Immature natural killer cell (primary cell): ENCODE measurements around the gene SPATA31A6. TPM values are rescaled to one million over a fixed set of nuclear protein-coding genes. Genes with fewer than 3 reads are reported as not detected.
"Not testable (repeated sequence)": the region's sequence is repeated elsewhere in the genome, so short reads cannot be mapped to it uniquely, and the experiment has no call there.

ENCODE experiments used
- DNase-seq, 3 donors: peaks; one replicate each; pipeline ENCODE4 v3.0.0; 2022; ENCODE audit warnings: mixed read lengths in 1 of 3
- H3K27ac Mint-ChIP-seq, 6 donors: one replicate each; pipeline ENCODE4 v1.8.0; 2020; ENCODE audit warnings: mixed read lengths in 6 of 6, mild to moderate bottlenecking in 5 of 6, inconsistent platforms in 4 of 6, moderate library complexity in 3 of 6
- H3K27me3 Mint-ChIP-seq, 3 donors: one replicate each; pipeline ENCODE4 v1.8.0; 2020 to 2021; ENCODE audit warnings: low read depth in 3 of 3, mild to moderate bottlenecking in 3 of 3, mixed read lengths in 3 of 3, moderate library complexity in 3 of 3, inconsistent platforms in 1 of 3
- H3K36me3 Mint-ChIP-seq, 3 donors: one replicate each; pipeline ENCODE4 v1.8.0; 2020; ENCODE audit warnings: mixed read lengths in 3 of 3, inconsistent platforms in 2 of 3, mild to moderate bottlenecking in 2 of 3
- H3K4me1 Mint-ChIP-seq, 2 donors: one replicate each; pipeline ENCODE4 v1.8.0; 2020; ENCODE audit warnings: inconsistent platforms in 2 of 2, mild to moderate bottlenecking in 2 of 2, mixed read lengths in 2 of 2, moderate library complexity in 1 of 2
- H3K4me3 Mint-ChIP-seq, 5 donors: one replicate each; pipeline ENCODE4 v1.8.0; 2020; ENCODE audit warnings: mild to moderate bottlenecking in 5 of 5, mixed read lengths in 5 of 5, inconsistent platforms in 3 of 5, moderate library complexity in 3 of 5
- H3K9me3 Mint-ChIP-seq, 6 donors: one replicate each; pipeline ENCODE4 v1.8.0; 2020; ENCODE audit warnings: mild to moderate bottlenecking in 6 of 6, mixed read lengths in 6 of 6, inconsistent platforms in 4 of 6, moderate library complexity in 3 of 6
- polyA plus RNA-seq, 3 donors: library from polyadenylated mRNA; unstranded; fragments of 300-500 nt; fragmentation: Illumina TruSeq; gene quantifications; one replicate each; pipeline ENCODE4 v1.2.3, GENCODE V29; 2021

The SPATA31A6 gene
- polyA plus RNA-seq = not detected

- H3K4me1 Mint-ChIP-seq, H3K9me3 Mint-ChIP-seq, H3K4me3 Mint-ChIP-seq, H3K27ac Mint-ChIP-seq, DNase-seq, H3K36me3 Mint-ChIP-seq, H3K27me3 Mint-ChIP-seq: not testable (repeated sequence)
These were observed at the start of gene SPATA31A6 for GRCh38 chr9:42183359-42183758. Gene SPATA31A6, plus strand, starts transcription at chr9:42183659. Its CDS starts 29 bp downstream, at chr9:42183688.

- H3K4me1 Mint-ChIP-seq, H3K9me3 Mint-ChIP-seq, H3K4me3 Mint-ChIP-seq, DNase-seq, H3K27me3 Mint-ChIP-seq, H3K27ac Mint-ChIP-seq, H3K36me3 Mint-ChIP-seq: not testable (repeated sequence)
These were observed 23.2 kb upstream of the SPATA31A6 start for GRCh38 chr9:42160299-42160698.

- H3K27ac Mint-ChIP-seq, H3K27me3 Mint-ChIP-seq, H3K4me1 Mint-ChIP-seq, DNase-seq, H3K4me3 Mint-ChIP-seq, H3K9me3 Mint-ChIP-seq, H3K36me3 Mint-ChIP-seq: not testable (repeated sequence)
These were observed 36.4 kb downstream of the SPATA31A6 start for GRCh38 chr9:42219861-42220260.

- H3K27me3 Mint-ChIP-seq, DNase-seq, H3K27ac Mint-ChIP-seq, H3K4me1 Mint-ChIP-seq, H3K36me3 Mint-ChIP-seq, H3K9me3 Mint-ChIP-seq, H3K4me3 Mint-ChIP-seq: not testable (repeated sequence)
These were observed 39.8 kb downstream of the SPATA31A6 start for GRCh38 chr9:42223230-42223629.

GRCh38 chr9:42233031-42233430 lies 49.6 kb downstream of the SPATA31A6 start:
- H3K27me3 Mint-ChIP-seq, H3K27ac Mint-ChIP-seq, DNase-seq, H3K4me1 Mint-ChIP-seq, H3K9me3 Mint-ChIP-seq, H3K4me3 Mint-ChIP-seq, H3K36me3 Mint-ChIP-seq: not testable (repeated sequence)

GRCh38 chr9:42234610-42235009 lies 51.2 kb downstream of the SPATA31A6 start:
- H3K27me3 Mint-ChIP-seq, H3K4me3 Mint-ChIP-seq, DNase-seq, H3K36me3 Mint-ChIP-seq, H3K27ac Mint-ChIP-seq, H3K4me1 Mint-ChIP-seq, H3K9me3 Mint-ChIP-seq: not testable (repeated sequence)

- H3K9me3 Mint-ChIP-seq, H3K27ac Mint-ChIP-seq, H3K4me1 Mint-ChIP-seq, DNase-seq, H3K36me3 Mint-ChIP-seq, H3K4me3 Mint-ChIP-seq, H3K27me3 Mint-ChIP-seq: not testable (repeated sequence)
These were observed 52.0 kb downstream of the SPATA31A6 start for GRCh38 chr9:42235352-42235991.

- not testable (repeated sequence) for H3K9me3 Mint-ChIP-seq, H3K4me3 Mint-ChIP-seq, H3K27me3 Mint-ChIP-seq, H3K27ac Mint-ChIP-seq, H3K4me1 Mint-ChIP-seq, H3K36me3 Mint-ChIP-seq, DNase-seq
These were observed 52.6 kb downstream of the SPATA31A6 start for GRCh38 chr9:42236097-42236496.

GRCh38 chr9:42237381-42237780 lies 53.9 kb downstream of the SPATA31A6 start:
- not testable (repeated sequence) for H3K36me3 Mint-ChIP-seq, H3K27me3 Mint-ChIP-seq, H3K9me3 Mint-ChIP-seq

GRCh38 chr9:42238862-42239261 lies 55.4 kb downstream of the SPATA31A6 start:
- not testable (repeated sequence) for H3K4me1 Mint-ChIP-seq, H3K9me3 Mint-ChIP-seq, DNase-seq, H3K27ac Mint-ChIP-seq, H3K27me3 Mint-ChIP-seq, H3K36me3 Mint-ChIP-seq, H3K4me3 Mint-ChIP-seq

More at GRCh38 chr9:42237381-42237780, 53.9 kb downstream of the SPATA31A6 start:
- DNase-seq, H3K4me1 Mint-ChIP-seq, H3K4me3 Mint-ChIP-seq, H3K27ac Mint-ChIP-seq: not testable (repeated sequence)

Other genes starting within 250 kb of the SPATA31A6 start
- not detected for gene CNTNAP3B, start 54.2 kb upstream of the SPATA31A6 start, polyA plus RNA-seq